IPS-11a (cell line): ENCODE measurements around the gene AQP1.

Source experiments
- H3K4me3 ChIP-seq: one replicate; pipeline ENCODE4 v1.5.1; 2013; ENCODE audit warnings: low read depth, low read length, control low read depth

Gene AQP1

DNA sequence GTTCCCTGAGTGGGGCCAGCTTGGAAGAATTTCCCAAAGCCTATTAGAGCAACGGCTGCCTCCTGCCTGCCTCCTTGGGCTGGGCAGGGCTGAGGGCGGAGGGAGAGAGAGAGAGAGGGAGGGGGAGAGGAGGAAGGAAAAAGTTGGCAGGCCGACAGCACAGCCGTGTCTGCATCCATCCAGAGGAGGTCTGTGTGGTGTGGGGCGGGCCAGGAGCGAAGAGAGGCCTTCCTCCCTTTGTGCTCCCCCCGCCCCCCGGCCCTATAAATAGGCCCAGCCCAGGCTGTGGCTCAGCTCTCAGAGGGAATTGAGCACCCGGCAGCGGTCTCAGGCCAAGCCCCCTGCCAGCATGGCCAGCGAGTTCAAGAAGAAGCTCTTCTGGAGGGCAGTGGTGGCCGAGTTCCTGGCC lies at the start of gene AQP1:
AQP1 (plus strand) TSS at position 293 of the 409 bp plus-strand sequence; CDS start at position 350, 57 bp downstream.
- no peak within 1 kb of the TSS for H3K4me3 ChIP-seq

DNA sequence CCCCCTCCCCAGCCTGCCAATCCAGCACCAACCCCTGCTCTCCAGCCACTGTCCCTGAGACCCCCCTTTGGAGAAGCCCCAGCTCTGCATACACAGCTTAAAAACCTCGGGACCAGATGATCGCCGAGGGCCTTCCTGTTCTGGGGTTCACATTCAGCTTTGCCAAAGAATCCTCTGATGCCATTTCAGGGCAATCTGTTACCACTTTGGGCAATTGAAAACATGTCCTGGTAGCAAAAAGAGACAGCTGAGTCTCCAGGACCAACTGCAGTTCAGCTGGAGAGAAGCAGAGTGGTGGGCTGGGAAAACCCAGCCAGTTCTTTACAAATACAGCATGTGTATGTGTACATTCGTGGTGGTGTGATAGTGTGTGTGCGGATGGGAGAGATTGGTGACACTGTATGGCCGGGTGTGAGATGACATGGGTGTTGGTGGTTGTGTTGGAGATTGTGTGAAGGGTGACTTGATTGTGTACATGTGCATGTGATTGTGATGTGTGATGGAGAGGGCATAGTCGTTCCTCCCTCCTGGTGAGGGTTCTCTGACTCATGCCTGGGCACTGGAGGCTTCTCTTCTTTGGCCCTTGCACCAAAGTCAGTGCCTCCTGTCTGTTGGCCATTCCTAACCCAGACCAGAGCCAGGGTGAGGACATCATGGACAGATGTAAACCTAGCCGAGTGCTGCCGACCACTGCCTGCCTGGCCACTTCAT lies 48.5 kb upstream of the AQP1 start:
- no peak overlapping the region for H3K4me3 ChIP-seq

DNA sequence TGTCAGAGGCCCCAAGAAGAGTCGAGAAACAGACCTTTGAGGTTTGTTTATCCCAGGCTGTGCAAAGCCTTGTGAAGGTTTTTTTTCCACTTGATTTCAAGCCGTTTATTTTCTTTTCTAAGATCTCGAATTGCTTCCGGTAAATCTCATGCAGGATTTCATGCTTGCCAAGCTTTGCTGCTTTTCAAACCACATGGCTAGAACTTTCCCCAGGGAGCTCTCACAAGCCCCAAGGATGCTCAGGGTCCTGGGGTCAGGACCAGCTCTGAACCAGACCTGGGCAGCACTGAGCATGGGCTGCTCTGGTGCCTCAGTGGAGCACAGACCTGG lies 48.0 kb upstream of the AQP1 start:
- no peak overlapping the region for H3K4me3 ChIP-seq

DNA sequence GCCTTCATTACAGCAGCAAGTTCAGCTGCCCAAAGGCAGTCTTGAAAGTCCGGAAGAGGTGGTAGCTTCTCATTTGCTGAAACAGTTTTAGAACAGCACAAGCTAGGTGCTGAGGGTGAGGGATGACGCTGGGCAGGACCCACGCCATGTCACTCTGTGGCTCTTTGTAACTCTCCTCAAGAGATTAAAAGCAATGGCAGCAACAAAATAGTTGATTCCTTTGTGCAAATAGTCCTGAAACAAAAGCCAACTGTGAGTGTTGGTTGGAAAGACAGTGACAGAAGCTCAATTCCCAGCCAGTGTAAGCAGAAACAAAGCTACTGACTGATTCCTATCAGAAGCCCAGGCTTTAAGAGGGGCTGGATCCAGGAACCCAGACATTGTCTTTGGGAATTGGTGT lies 47.6 kb upstream of the AQP1 start:
- H3K4me3 ChIP-seq: no peak overlapping the region

DNA sequence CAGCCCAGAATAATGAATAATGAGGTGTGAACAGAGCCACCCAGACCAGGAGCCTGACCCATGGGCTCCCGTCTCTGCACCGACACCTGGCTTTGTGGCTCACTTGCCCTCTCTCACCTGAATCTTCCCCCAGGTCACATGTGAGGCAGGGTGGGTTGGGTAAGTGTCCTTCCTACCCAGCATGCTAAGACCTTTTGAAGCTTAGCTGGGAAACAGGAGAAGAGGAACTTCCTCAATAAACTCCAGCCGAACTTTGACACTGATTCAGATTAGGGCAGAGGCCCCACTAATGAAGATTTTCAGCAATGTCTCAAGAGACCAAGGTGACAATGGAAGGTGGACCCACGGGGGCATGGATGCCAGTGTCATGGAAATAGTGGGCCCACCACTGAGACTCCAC lies 46.6 kb upstream of the AQP1 start:
- H3K4me3 ChIP-seq: no peak overlapping the region

- H3K4me3 ChIP-seq: no peak overlapping the region
Measured at GRCh38 chr7:30865821-30866220, 45.8 kb upstream of the AQP1 start.

DNA sequence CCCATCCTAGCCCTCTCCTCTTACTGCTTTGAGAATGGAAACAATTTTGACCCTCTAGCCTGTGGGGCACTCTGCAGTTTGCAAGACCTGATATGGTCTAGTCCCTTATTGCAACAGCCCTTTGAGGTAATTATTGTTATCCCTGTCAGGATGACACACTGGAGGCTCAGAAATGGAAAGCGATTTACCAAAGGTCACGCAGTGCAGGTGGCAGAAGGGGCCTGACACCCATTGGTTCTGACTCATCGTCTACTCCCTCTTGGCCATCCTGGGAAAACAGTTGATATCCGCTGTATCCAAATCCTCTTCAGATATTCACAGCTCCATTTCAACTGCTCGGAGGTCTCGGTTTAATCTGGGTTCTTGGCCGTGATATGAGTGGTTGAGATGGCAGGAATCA lies 44.7 kb upstream of the AQP1 start:
- no peak overlapping the region for H3K4me3 ChIP-seq

DNA sequence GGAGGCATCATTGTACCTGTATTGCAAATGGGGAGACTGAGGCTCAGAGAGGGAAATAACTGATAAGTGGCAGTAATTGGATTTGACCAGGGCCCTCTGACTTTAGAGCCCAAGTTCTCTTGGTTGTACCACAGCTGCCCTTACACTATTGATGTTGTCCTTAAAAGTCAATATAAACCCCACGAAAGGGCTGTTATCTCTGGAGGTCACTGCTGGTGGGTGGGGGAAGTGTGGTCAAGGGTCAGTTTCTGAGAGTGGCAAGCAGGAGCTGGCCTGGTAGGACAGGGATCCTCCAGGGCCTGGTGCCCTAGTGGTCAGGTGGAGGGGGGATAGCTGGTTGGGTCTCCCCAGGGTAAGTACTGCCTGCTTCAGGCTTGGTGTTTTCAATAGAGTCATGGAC lies 44.2 kb upstream of the AQP1 start:
- no peak overlapping the region for H3K4me3 ChIP-seq

GRCh38 chr7:30869794-30870611 lies 41.6 kb upstream of the AQP1 start:
- no peak overlapping the region for H3K4me3 ChIP-seq

- no peak overlapping the region for H3K4me3 ChIP-seq
Measured at GRCh38 chr7:30870821-30871518, 40.7 kb upstream of the AQP1 start.

GRCh38 chr7:30871655-30872054 lies 40.0 kb upstream of the AQP1 start:
- no peak overlapping the region for H3K4me3 ChIP-seq

- H3K4me3 ChIP-seq: no peak overlapping the region
Measured at GRCh38 chr7:30873207-30873606, 38.4 kb upstream of the AQP1 start.

GRCh38 chr7:30873656-30874055 lies 38.0 kb upstream of the AQP1 start:
- no peak overlapping the region for H3K4me3 ChIP-seq

DNA sequence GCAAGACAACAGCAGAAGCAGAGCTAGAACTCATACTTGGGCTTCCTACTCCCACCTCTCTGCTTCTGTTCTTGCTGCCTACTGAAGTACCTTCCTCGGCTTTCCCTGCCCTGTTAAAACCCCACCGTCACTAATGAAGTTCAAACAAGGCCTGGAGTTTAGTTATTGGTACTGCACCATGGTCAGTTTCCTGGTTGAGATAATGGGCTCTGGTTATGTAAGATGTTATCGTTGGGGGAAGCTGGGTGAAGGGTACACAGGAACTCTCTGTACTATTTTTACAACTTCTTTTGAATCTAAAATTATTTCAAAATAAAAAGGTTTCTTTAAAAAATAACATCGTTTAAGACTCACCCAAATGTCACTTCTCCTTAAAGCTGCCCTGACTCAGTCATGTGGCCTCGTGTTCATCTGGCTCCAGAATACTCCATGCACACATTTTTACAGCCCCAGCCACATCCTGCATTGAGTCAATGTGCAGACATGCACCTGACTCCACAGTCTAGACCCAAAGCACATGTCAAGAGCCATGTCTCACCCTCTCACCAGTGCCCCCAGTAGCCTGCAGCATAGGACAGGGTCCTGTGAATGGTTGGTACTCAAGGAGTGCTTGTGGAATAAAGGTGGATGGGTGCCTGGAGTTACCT lies 36.9 kb upstream of the AQP1 start:
- no peak overlapping the region for H3K4me3 ChIP-seq

DNA sequence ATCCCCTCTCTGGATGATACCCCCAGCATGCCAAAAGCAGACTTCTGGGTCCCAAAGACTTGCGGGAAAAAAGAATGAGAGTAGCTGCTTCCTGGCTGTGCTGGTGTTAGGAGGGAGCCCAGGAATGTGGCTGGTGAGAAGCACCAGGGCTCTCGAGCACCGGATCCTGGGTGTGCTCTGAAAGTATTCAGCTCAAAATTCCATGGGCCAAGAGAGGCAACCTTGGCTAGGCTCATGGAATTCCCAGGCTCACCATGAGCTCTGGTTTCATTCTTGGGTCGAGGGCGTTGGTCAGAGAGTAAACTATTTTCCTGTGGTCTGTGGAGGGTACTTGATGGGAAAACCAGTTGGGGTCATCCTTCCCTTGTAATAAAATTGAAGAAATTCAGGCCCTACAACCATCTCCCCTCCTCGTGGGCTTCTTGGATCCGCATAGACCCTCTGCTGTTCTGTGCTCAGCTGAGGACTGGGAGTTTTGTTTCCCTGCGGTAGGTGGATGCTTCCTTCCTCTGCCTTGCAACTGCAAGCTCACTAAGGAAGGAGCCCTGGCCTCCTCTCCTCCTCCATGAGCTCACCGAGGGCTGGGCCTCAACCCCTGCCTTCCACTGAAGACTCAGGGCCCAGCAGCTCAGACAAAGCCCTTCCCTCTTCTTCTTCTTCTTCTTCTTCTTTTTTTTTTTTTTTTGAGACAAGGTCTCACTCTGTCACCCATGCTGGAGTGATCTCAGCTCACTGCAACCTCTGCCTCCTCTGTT lies 34.5 kb upstream of the AQP1 start:
- no peak overlapping the region for H3K4me3 ChIP-seq

GRCh38 chr7:30877993-30878392 lies 33.7 kb upstream of the AQP1 start:
- H3K4me3 ChIP-seq: no peak overlapping the region

- no peak overlapping the region for H3K4me3 ChIP-seq
Measured at GRCh38 chr7:30879139-30880124, 32.2 kb upstream of the AQP1 start.

DNA sequence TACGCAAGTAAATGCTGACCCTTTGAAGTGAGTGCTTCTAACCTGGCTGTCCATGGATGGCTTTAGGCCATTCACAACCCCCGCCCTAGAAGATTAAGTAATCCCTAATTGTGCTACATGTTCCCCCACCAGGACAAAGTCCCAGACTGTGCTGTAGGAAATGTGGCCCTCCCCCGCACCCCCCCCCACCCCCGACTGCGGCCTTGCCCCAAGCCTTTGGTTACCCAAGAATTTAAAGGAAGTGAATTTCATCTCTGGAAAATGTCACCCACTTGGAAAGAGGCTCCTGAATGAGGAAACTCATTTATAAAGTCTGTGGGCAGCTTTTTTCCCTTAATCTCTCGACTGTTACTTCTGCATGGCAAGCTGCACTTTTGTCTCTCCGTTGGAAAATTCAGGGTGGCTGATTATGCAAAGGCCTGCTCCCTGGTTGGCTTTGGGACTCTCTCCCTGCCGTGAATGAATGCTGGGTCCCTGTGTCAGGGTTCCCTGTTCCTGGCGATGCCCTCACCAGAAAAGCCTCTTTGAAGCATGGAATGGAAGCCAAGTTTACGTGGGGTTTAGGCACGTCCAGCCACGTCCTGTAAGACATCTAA lies 31.4 kb upstream of the AQP1 start:
- H3K4me3 ChIP-seq: no peak overlapping the region

DNA sequence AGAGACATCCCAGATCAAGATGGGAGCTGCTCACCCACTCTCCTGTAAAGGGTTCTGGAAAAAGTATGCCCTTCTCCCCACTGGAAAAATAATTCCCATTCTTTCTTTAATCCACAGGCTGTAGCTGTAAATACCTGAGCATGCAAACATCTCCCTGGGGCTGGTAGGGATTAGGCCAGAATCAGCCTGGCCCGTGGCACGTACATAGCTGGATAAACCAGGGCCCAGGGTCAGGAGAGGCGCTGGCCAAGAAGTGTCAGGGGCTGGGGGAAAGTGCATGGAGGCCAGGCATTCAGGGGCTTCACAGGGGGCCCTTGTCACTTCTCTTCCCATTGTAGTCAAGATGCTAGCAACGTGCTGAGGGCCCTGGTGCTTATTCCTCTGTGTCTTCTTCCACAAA lies 30.7 kb upstream of the AQP1 start:
- H3K4me3 ChIP-seq: no peak overlapping the region
